GM21825 (cell line): ENCODE results near the gene GRAMD2A.

ENCODE experiments used
- ATAC-seq: cut with Tn5 transposase; IDR thresholded peaks from one replicate; pipeline ENCODE4 v1.9.1; 2021; ENCODE audit warnings: mild to moderate bottlenecking, moderate library complexity; ENCODE audit not compliant: unreplicated experiment

GRAMD2A gene

GRCh38 chr15:72168808-72169190 is 28.8 kb downstream of the GRAMD2A start:
- no peak for ATAC-seq

DNA sequence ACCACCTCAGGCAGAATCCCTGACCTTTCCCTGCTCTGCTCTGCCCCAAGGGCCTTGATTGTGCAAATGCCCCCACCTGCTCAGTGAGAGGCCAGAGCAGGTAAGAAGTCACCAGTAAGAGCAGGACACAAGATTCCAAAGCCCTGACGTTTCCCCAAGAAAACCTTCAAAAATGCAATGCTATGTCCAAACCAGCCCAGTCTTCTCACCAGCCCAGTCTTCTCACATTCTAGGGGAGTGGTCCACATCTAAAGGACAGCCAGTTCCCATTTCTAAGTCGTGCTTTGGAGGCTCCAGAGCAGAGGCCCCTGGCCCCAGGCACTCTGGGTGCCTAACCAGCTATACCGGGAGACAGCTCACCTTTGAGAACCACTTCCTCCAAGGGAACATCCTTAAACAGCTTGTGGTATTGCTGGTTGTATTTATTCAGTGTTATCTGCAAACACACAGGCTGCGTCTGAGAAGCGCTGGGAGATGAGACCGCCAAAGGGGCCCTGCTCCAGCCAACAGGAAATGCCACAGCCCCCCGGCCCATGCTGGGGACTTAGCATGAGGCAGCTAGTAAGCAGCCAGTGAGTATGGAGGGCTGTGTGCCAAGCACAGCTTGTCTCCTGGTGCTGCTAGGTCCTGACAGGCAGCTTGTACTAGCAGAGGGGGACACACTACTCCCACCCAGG is 29.3 kb downstream of the GRAMD2A start:
- no peak for ATAC-seq

- no peak for ATAC-seq
Observed at GRCh38 chr15:72167445-72167844, 30.1 kb downstream of the GRAMD2A start.

GRCh38 chr15:72166716-72167417 is 30.7 kb downstream of the GRAMD2A start:
- ATAC-seq: no peak

- no peak for ATAC-seq
Observed at GRCh38 chr15:72163719-72164118, 33.9 kb downstream of the GRAMD2A start.

DNA sequence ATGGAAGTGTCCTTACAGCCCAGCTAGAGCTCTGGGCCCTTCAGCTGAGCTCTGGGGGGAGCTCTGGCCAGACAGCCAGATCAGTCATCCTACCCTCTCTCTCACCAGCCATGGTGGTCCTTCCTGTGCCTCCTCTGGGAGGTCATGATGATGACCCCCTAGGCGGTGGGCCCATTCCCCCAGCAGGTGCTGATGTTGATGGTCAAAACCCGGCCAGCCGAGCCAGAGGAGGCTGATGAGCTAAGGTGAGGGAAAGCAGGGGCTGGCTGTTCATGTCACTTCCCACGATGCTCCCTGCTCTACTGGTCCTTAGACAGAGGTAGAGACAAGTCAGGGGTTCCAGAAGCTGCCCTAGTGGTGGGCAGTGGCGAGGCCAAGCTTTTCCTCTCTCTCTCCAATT is 35.0 kb downstream of the GRAMD2A start:
- no peak for ATAC-seq

DNA sequence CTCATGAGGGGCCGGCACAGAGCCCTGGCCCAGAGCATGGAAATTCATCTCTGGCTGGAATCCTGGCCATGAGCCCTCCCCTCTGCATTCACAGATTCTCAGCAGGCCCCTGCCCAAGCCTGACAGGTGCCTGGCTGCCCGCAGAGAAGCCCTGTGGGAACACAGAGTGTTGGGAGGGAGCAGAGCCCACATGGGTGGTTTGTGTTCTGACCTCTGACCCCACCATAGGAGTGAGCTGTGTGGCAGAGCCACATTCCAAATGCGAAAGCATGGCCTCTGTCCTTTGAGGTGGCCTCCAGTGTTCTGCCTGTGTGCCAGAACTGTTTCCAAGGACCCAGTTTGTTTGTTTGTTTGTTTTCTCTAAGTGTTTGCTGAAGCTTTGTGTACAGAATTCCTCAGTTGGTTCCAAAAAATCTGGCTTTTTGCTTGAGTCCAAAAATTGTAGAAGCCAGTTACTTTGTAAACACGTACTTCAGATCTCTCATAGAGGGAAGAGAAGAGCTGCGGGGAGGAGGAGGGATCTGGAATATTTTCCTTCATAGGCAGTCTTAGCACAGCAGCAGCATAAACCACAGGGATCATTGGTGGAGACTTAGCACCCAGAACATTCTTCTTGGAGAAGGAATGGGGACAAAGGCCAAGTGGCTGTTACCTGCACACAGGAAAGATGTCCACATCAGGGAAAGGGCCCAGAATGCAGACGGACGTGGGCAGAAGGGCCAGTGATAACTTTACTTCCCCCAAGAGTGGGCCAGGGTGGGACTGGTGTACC is 36.0 kb downstream of the GRAMD2A start:
- no peak for ATAC-seq

DNA sequence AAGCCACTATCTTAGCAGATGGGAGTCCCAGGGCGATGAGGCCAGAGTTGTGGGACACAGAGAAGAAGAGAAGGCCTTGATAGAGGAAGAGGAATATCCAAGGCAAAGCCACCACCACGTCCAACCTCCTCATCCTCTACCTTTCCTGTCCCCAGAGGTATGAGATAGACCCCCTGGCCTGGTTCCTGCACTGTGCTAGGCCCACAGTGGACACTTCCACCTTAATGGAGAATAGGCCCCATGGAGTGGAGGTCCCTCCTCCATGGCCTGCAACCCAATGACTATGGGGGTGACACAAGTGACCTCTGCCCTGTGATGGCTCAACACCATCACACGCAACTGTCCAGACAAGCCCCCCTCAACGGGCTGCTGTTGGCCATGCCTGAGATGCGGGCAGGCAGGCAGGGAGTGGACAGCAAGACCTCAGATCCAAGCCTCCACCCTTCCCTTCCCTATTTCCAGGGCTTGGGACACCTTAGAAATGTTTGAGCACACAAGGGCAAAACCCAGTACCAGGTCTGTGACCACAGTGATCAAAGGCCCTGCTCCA is 36.8 kb downstream of the GRAMD2A start:
- no peak for ATAC-seq

DNA sequence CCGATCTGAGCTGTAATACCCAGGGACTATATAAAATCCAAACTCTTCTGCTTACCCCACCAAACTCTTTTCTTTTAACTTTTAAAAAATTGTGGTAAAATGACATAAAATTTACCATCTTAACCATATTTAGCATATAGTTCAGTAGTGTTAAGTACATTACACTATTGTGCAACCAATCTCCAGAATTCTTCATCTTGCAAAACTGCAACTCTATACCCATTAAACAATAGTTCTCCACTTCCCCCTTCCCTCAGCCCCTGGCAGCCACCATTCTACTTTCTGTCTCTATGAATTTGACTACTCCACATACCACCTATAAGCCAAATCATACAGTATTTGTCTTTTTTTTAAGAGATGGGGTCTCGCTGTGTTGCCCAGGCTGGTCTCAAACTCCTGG is 40.7 kb downstream of the GRAMD2A start:
- ATAC-seq: no peak

DNA sequence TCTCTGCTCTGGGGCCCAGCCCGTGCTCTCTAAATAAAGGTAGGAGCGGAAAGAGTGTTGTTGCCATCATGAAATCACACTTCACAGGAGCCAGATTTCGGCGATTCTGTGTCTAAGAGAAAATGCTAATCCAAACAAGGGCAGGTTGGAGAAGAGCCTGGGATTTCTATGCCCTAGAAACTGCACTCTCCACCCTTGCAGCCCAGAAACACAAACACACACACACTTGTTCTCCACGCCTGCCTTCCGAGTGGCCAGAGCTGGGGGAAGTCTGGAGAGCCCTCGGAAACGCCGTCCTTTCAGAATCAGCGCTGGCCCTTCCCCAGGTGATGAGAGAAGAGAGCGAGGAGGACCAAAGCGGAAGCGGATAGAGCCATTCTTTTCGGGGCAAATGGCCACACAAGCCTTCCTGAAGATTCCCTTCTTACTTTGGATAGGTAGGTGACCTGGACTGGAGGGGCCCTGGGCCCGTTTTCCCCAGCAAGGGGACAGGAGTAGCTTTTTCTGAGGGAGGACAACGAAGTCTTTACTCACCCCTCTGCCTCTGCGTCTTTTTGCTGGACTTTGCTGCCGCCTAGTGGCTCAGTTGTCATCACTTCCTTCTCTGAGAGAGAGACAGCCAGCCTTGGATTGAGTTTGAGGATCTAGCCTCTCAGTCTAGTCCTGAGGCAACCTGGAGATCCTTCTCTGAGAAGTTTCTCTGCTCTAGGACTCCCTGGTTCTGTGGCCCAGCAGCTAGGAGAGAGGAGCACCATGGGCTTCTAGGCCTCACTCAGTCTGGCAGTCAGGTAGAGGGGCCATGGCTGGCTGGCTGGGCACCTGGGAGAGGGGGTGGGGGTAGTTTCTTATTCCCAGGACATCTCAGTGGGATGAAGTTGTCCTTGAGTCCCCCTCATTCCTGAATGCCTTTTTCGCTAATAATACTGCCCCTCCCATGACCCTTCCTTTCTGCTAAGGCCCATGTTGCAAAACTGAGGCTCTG is 41.7 kb downstream of the GRAMD2A start:
- peak; percentile 64 for ATAC-seq

DNA sequence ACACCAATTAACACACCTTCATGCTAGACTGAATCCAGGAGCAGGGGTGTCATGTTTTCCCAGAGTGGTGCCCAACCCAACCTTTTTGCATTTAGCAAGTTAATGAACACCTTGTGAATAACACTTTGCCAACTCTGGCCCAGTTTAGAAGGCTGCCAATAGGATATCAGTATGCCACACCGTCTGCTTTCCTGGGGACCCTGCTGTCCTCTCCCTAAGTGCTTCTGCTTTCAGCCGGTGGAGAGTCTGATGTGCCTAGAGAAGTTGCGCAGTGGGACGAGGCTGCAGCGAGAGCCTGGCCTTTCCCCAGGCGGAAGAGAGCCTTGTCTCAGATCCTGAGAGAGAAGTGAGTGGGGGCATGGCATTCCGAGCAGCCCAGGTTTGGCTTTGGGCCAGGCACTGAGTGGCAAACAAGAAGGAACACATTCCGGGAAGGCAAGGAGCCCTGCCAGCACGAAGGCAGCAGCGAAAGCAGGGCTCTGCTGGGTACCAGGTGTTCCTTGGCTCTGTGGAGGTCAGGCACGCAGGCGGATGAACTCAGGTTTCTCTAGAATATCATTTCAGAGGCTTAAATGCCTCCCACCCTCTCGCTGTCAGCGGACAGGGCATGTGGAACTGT is 42.5 kb downstream of the GRAMD2A start:
- no peak for ATAC-seq

GRCh38 chr15:72154316-72154715 is 43.3 kb downstream of the GRAMD2A start:
- ATAC-seq: no peak

GRCh38 chr15:72153269-72154000 is 44.2 kb downstream of the GRAMD2A start:
- ATAC-seq: no peak

GRCh38 chr15:72147418-72147817 is 50.2 kb downstream of the GRAMD2A start:
- no peak for ATAC-seq

- ATAC-seq: no peak
Observed at GRCh38 chr15:72146934-72147333, 50.7 kb downstream of the GRAMD2A start.

DNA sequence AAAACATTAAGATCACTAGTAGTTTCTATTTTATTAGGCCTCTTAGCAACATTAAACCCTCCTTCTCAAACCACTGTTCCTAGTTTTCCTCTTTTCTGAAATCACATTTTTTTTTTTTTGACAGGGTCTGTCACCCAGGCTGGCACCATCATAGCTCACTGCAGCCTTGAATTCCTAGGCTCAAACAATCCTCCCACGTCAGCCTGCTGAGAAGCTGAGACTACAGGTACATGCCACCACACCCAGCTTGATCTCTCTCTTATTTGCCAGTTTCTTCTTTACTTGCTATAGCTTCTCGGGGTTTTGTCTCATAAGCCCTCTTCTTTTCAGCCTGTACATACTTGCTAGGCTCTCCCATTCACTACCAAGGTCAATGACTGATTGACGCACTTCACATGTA is 51.4 kb downstream of the GRAMD2A start:
- ATAC-seq: no peak

GRCh38 chr15:72141171-72142084 is 56.2 kb downstream of the GRAMD2A start:
- peak; percentile 100 for ATAC-seq

- ATAC-seq: no peak
Observed at GRCh38 chr15:72140088-72140487, 57.5 kb downstream of the GRAMD2A start.
